HG03064 (cell line): Measurements from ENCODE around the gene SLC25A11.
"Not testable (repeated sequence)": the region's sequence is repeated elsewhere in the genome, so short reads cannot be mapped to it uniquely, and the experiment has no call there.

Experiments
- ATAC-seq: cut with Tn5 transposase; IDR thresholded peaks from one replicate; pipeline ENCODE4 v1.9.1; 2021; ENCODE audit warnings: low read depth; ENCODE audit not compliant: unreplicated experiment

The SLC25A11 gene

DNA sequence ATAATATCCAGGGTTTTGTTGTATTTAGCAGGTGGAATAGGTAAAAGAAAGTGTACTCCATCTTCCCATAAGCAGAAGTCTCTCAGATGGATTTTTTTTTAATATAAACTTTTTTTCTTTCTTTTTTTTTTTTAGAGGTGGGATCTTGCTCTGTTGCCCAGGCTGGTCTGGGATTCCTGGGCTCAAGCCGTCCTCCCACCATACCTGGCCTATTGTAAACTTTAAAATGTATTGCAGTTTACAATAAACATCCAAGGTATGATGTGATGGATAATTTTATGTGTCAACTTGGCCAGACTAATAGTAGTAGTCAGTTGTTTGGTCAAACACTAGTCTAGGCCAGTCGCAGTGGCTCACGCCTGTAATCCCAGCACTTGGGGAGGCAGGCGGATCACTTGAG, 18.5 kb downstream of the SLC25A11 start:
- no peak for ATAC-seq

DNA sequence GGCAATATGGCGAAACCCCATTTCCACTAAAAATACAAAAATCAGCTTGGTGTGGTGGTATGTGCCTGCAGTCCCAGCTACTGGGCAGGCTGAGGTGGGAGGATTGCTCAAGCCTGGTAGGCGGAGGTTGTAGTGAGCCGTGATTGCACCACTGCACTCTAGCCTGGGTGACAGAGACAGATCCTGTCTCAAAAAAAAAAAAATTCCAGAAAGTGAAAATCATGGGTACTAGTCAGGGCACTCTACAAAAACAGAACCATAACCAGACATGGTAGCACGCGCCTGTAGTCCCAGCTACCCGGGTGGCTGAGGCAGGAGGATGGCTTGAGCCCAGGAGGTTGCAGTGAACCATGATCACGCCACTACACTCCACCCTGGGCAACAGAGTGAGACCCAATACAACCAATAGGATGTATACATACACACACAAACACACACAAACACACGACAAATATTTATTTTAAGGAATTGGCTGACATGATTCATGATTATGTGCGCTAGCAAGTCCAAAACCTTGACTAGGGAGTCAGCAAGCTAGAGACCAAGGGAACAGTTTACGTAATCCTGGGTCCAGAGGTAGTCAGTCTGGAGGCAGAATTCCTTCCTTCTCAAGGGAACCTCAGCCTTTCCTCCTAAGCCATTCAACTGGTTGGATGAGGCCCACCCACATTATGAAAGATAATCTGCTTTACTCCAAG, 19.3 kb downstream of the SLC25A11 start:
- no peak for ATAC-seq

DNA sequence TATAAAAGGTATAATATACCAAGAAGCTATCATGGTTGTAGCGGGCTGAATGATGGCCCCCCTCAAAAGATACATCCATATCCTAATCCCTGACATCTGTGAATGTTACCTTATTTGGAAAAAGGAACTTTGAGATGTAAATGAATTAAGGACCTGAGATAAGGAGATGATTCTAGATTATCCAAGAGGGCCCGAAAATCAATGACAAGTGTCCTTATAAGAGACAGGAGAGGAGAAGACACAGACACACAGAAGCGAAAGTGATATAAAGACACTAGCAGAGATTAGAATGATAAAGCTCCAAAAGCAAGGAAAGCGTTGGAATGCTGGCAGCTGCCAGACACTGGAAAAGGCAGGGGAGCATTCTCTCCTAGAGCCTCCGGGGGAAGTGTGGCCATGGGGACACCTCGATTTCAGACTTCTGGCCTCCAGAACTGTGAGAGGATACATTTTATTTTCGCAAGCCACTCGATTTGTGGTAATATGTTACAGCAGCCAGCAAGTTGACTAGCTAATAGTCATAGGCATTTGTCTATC, 20.3 kb downstream of the SLC25A11 start:
- no peak for ATAC-seq

DNA sequence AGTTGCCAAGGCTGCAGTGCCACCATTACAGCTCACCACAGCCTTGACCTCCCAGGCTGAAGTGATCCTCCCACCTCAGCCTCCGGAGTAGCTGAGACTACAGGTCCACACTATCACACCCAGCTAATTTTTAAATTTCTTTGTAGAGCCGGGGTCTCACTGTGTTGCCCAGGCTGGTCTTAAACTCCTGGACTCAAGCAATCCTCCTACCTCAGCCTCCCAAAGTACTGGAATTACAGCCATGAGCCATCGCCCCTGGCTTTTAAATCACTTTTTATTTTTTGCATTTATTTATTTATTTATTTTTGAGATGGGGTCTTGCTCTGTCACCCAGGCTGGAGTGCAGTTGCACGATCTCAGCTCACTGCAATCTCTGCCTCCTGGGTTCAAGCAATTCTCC, 25.3 kb downstream of the SLC25A11 start:
- ATAC-seq: not testable (repeated sequence)

DNA sequence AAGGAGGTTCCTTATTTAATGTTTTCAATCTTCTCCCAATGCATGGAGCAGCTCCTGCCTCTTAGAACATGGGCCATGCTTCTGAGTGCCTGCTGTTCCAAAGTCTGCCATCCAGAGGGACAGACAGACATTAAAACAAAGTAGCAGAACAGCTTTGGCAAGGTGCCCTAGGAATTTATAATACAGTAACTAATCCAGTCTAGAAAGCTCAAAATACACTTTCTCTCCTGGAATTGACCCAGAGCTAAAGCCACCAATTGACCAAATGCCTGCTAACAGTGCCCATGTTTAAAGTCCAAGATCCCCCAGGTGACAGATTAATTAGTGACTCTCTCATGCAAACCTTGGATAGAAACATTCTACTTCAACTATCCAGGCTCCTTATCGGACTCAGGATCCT, 25.9 kb downstream of the SLC25A11 start:
- no peak for ATAC-seq

DNA sequence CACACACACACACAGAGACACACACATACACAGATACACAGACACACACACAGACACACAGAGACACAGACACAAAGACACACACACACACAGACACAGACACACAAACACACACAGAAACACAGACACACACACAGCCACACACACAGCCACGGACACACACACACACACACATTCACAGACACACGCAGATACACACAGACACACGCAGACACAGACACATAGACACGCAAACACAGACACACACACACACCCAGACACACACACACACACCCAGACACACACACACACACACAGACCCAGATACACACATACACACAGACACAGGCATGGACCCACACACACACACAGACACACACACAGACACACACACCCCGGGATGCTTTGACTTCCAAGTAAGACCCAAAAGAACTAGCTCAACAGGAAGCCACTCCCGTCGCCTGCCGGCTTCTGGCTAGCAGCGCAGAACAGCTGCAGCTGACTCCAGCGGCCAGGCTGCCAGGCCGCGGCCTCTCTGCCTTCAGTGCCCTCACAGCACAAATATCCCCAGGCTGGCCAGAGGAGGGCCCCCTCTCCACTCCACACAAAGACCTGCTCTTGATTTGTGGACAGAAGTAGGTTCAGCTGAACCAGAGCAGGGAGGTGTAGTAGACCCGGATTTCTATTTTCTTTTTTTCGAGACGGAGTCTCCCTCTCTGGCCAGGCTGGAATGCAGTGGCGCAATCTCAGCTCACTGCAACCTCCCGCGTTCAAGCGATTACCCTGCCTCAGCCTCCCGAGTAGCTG, 30.9 kb downstream of the SLC25A11 start:
- ATAC-seq: no peak

DNA sequence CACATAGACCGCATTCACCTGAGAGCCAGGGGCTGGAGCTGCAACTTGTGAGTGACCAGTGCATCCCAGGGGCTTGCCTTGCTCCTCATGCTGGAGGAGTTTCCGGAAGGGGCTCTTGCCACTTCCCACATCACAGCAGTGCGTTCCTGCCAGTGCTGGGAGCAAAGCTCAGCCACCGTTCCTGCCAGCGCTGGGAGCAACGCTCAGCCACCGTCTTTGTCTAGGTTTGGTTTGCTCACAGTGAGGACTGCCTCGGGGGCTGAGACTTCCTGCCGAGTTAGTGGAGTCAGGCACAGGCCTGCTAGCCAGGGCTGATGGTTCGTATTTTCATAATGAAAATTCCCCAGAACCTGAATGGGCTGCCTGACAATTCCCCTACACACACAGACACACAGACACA, 31.5 kb downstream of the SLC25A11 start:
- no peak for ATAC-seq

DNA sequence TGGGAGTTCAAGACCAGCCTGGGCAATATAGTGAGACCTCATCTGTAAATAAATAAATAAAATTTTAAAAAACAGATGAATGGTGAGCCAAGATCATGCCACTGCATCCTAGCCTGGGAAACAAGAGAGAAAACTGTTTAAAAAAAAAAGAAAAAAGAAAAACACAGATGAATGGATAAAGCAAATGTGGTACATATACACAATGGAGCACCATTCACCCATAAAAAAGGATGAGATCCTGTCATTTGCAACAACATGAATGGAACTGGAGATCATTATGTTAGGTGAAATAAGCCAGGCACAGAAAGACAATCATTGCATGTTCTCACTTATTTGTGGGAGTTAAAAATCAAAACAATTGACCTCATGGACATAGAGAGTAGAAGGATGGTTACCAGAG, 33.2 kb downstream of the SLC25A11 start:
- not testable (repeated sequence) for ATAC-seq

DNA sequence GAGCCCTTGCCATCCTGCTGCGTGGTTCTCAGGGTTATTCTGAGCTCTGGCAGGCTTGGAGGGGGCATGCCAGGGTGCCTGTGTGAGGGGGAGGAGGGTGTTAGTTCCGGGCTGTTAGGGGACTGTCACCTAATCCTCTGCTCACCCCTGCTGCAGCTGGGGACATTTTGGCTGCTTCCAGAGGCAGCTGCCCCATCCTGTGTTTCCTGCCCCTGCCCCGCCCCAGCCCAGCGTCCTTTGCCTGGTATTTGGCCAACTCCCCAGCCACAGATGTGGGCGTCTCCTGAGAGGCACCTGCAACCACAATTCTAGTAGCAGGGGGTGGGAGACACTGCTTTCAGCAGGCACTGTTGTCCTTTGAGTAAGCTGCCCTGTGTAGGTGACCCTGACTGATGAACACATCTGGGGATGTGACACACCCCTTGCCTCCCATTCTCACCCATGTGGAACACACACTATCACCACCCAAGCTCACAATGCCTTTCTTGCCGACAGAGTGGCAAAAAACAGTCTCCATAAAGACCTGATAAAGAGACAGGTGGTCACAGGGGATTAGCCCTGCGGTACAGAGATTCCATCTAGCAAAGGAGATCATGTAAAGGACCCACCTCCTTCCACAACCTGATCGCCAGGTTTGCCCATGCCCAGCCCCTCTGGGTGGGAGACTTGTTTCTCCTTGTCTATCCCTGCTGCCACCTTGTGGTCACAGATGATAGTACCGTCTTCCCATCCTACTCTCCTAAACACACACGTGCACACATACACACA, 36.6 kb downstream of the SLC25A11 start, which contains the start of gene CHRNE:
TSS of gene CHRNE (minus strand) at position 48 of the 768 bp plus-strand sequence. CDS start at position 13, 35 bp downstream.
- no peak for ATAC-seq

DNA sequence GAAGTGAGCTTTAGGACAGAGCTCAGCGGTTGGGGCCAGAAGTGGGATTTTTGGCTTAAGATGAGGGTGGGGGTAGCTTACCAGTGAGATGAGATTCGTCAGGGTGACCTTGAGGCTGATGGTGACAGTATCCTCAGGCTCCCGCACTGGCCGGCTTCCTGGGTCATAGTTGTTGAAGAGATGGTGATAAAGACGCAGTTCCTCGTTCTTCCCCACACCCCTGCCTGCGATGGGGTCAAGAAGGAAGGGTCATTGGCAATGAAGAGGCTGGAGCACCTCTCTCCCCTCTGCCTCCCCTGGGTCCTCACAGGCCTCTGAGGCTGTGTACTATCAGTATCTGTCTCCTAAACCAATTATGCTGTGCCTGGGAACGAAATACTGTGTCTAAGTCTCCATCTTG, 37.3 kb downstream of the SLC25A11 start:
- ATAC-seq: no peak

DNA sequence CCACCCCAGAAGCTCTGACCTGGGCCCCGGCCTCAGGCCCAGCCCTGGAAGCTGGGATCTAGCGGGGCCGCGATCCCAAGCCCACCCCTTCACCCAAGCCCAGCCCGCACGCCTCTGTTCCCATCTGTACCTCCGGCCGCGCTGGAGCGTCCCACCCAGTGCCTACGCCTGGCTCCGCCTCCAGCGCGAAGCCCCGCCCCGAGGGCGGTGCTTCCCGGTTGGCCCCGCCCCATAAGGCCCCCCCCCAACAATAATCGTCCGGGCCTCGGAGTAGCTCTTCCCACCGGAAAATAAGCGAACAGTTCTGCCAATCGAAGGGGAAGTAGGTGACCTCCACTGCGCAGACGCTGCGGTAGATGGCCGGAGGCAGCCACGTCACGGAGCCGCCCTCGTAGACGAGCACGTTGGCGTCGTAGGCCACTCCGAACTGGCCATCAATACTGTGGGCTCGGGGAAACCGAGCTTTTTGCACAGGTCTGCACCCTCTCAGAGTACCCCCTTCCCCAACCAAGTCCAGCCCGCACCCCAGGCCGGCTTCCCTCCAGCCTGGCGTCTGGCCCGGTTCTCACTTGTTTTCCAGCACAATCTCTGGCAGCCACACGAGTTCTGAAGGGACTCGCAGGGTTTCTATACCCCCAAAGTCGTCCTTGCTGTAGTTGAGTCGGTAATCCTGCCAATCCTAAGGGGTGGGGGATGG, 38.0 kb downstream of the SLC25A11 start:
- ATAC-seq: no peak

DNA sequence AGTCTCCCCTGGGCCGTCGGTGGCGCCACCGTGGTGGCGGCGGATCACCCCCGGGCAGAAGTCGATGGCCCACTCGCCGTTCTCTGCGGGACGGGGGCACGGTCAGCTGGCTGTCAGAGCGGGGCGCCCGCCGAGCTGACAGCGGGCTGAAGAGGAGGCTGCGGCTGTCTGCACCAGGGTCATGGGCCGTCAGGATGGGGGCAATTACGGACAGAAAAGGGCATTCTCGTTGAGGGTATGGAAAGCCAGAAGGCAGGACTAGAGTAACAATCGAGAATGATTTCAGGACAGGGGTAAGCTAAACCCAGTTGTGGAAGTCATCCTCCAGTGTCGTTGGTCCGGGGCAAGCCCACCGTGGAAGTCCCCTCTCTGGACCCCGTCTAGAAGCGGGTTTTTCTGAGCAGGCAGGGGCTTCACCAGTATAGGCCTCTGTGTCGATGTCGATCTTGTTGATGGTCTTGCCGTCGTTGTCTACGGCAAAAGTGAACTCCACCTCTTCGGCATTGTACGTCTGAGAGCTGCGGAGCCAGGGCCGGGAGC, 38.7 kb downstream of the SLC25A11 start:
- no peak for ATAC-seq

DNA sequence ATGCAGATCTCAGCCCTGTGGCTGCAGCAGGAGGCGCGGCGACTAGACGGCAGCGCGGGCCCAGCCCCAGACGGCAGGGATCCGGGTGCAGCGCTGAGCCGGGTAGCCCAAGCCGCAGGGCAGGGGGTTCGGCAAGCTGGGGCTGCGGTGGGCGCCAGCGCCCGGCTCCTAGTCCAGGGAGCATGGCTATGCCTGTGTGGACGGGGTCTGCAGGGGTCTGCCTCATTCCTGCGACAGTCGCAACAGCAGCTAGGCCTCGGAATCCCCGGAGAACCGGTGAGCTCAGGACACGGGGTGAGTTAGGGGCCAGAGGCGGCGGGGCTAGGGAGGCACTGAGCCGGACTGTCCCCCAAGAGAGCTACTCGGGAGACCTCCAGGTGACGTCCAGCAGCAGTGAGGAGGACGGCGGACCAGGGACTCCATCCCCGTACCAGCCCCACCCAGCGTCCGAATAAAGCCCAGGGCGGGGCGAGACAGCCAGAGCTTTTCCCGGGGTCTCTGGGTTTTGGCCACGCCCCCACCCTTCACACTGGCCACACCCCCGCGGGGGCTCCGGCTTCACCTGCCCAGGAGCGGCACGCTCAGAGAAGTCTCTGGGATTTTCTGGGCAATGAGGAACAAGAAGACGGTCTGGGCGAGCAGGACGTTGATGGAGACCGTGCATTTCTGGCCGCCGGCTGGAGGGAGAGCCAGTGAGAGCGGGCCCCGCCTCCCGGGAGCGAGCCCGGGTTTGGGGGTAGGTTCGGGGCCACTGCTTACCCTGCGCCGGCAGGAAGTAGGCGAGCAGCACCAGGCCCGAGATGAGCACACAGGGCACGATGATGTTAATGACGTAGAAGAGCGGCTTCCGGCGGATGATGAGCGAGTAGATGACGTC, 39.4 kb downstream of the SLC25A11 start:
- ATAC-seq: no peak

DNA sequence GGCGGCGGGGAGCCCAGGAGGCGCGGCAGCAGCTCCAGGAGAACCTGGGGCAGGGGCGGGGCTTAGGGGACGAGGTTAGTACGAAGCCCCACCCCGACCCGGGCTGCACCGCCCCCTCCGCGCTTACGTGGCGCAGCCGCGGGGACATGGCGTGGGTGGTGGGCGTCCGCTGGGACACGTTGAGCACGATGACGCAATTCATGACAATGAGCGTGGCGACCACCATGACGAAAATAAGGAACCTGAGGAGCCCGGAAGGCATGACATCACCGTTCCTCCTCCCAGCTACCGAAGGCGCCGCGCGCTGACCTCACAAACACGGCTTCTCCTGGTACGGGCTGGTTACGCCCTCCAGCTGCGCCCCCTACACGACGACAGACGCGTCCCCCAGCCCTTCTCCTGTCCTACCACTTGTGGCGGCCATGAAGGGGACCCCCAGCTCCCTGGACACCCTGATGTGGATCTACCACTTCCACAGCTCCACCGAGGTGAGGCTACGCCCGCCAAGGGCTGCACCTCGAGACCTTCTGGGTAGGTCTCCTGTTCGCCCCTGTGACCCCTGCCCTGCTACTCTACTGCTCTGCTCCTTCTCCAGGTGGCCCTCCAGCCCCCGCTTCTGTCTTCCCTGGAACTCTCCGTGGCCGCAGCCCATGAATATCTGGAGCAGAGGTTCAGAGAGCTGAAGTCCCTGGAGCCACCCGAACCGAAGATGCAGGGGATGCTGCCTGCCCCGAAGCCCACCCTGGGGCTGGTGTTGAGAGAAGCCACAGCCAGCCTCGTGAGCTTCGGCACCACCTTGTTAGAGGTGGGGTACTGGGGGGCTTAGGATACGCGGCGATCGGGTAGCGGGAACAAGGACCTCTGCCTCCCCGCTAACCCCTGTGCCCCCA, 40.3 kb downstream of the SLC25A11 start, which contains the start of gene C17orf107:
TSS of gene C17orf107 (plus strand) at position 196 of the 890 bp plus-strand sequence. CDS start at position 423, 227 bp downstream.
- ATAC-seq: no peak

DNA sequence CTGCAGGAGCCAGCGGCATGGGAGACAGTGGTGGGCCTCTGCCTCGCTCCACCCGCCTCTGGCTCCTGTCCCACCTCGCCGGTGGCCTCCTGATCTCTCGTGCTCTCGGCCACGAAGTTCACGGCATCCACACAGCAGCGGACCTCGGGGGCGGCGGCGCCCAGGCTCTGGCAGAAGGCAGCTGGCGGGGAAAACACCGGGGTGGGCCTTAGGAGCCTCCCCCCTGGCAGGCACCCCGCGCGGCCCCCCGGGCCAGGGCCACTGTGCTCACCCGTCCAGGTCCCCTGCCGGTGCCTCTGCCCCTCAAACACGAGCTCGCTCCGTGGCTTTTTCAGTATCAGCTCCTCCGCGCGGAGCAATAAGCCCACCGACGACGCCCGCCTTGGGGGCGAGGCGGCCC, 40.9 kb downstream of the SLC25A11 start:
- no peak for ATAC-seq

DNA sequence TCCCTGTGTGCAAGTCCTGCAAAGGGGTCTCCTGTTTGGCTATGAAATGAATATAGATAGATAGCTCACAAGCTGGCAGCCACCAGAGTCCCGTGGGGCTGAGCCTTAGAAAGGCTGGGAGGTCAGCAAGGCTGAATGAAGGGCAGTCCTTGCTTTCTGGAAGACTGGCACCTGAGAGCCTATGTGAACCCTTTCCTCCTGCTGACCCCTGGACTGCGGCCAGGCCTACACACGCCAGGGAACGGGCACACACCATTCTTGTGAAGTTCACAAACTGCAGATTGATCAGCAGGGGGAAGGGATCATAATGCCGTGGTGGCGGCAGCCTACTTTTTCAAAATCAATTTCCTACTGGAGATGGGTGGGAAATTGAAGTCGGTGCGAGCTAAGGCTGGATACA, 41.5 kb downstream of the SLC25A11 start:
- no peak for ATAC-seq

DNA sequence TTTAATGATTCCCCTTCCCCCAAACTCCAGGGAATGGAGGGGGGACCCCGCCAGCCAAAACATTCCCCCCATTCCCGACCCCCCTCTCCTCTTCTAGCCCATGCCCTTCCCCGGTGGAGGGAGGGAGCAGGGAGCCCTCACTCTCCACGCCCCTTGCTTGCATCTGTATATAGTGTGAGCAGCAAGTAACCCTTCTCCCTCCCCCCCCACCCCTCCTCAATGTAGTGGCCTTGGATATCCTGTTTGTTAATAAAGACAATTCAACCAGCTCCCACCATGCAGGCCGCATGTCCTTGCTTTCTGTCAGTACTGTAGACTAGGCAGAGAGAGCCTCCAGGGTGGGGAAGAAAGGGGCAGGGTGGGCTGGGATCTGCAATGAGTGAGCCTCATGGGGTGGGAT, 42.1 kb downstream of the SLC25A11 start:
- no peak for ATAC-seq

DNA sequence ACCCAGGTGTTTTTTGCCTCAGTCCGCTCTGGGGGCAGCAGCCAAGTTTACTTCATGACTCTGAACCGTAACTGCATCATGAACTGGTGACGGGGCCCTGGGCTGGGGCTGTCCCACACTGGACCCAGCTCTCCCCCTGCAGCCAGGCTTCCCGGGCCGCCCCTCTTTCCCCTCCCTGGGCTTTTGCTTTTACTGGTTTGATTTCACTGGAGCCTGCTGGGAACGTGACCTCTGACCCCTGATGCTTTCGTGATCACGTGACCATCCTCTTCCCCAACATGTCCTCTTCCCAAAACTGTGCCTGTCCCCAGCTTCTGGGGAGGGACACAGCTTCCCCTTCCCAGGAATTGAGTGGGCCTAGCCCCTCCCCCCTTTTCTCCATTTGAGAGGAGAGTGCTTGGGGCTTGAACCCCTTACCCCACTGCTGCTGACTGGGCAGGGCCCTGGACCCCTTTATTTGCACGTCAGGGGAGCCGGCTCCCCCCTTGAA, 42.6 kb downstream of the SLC25A11 start:
- no peak for ATAC-seq
